PC-3 (cell line): ENCODE data around the gene ABCG1. TPM values are rescaled to one million over a fixed set of nuclear protein-coding genes. Genes with fewer than 3 reads are reported as not detected.

ENCODE experiments used
- ATAC-seq: fragments of 200-7000 bp; cut with Tn5 transposase; 2 replicates; pipeline ENCODE4 v1.9.1; 2020; ENCODE audit warnings: mild to moderate bottlenecking, moderate library complexity
- BruUV-seq: library from RNA; stranded (reverse); fragments of 400-500 nt; replicated peaks from 2 replicates; lab custom pipeline; 2021; lab: Mats Ljungman, UMichigan
- CTCF ChIA-PET: fragments of 300-600 bp; sonication (Branson Sonifier 250); formaldehyde crosslinking; loops from one replicate; lab custom pipeline; 2022; ENCODE audit warnings: antibody characterized with exemption; lab: Charles Lee
- POLR2A ChIA-PET: fragments of 300-600 bp; sonication (Branson Sonifier 250); formaldehyde crosslinking; loops from one replicate; lab custom pipeline; 2022; ENCODE audit warnings: antibody characterized with exemption; ENCODE audit not compliant: unreplicated experiment; lab: Charles Lee
- DNase-seq: peaks from one replicate; pipeline ENCODE4 v3.0.0-alpha.2; 2015
- H2AFZ ChIP-seq: fragments of 300-600 bp; sonication (generic); 2 replicates; pipeline ENCODE4 v1.6.0; 2016; ENCODE audit warnings: antibody characterized with exemption, low read length
- H3F3A ChIP-seq: fragments of 300-600 bp; sonication (generic); one replicate; pipeline ENCODE4 v1.6.0; 2017; ENCODE audit warnings: antibody characterized with exemption, low read length, control low read depth, mild to moderate bottlenecking; ENCODE audit not compliant: unreplicated experiment
- H3K27ac ChIP-seq: fragments of 300-600 bp; sonication (generic); 2 replicates; pipeline ENCODE4 v1.5.1; 2016; ENCODE audit warnings: mild to moderate bottlenecking, low read length
- H3K27me3 ChIP-seq: fragments of 300-600 bp; sonication (generic); 2 replicates; pipeline ENCODE4 v1.6.1; 2016; ENCODE audit warnings: low read length, mixed read lengths
- H3K36me3 ChIP-seq: fragments of 300-600 bp; sonication (generic); 2 replicates; pipeline ENCODE4 v1.6.1; 2016; ENCODE audit warnings: low read depth, mixed run types, low read length, mixed read lengths
- H3K4me1 ChIP-seq: fragments of 300-600 bp; sonication (generic); 2 replicates; pipeline ENCODE4 v1.5.1; 2016; ENCODE audit warnings: low read length; ENCODE audit not compliant: insufficient read depth
- H3K4me2 ChIP-seq: fragments of 300-600 bp; sonication (generic); 2 replicates; pipeline ENCODE4 v1.6.0; 2016; ENCODE audit warnings: low read length
- H3K4me3 ChIP-seq: fragments of 300-600 bp; sonication (generic); 2 replicates; pipeline ENCODE4 v1.5.1; 2016; ENCODE audit warnings: mild to moderate bottlenecking, low read length, mixed read lengths
- H3K79me2 ChIP-seq: fragments of 300-600 bp; sonication (generic); 2 replicates; pipeline ENCODE4 v1.6.1; 2017; ENCODE audit warnings: low read length, mixed read lengths
- H3K9ac ChIP-seq: fragments of 300-600 bp; sonication (generic); 2 replicates; pipeline ENCODE4 v1.6.0; 2016; ENCODE audit warnings: mild to moderate bottlenecking, low read length
- H3K9me2 ChIP-seq: fragments of 300-600 bp; sonication (generic); replicated peaks from 2 replicates; pipeline ENCODE4 v1.6.1; 2016; ENCODE audit warnings: mixed run types, low read length, mixed read lengths
- H3K9me3 ChIP-seq: fragments of 300-600 bp; sonication (generic); 2 replicates; pipeline ENCODE4 v1.6.1; 2016; ENCODE audit warnings: low read length, mixed read lengths
- H4K20me1 ChIP-seq: fragments of 300-600 bp; sonication (generic); 2 replicates; pipeline ENCODE4 v1.6.1; 2016; ENCODE audit warnings: low read length, mixed read lengths
- CTCF ChIP-seq: fragments of 300-600 bp; sonication (generic); conservative IDR thresholded peaks from 2 replicates; pipeline ENCODE4 v1.5.1; 2017; ENCODE audit warnings: antibody characterized with exemption, low read depth, mild to moderate bottlenecking, low read length
- EZH2 ChIP-seq: fragments of 300-600 bp; sonication (generic); IDR thresholded peaks from one replicate; pipeline ENCODE4 v1.6.1; 2017; ENCODE audit warnings: antibody characterized with exemption, mild to moderate bottlenecking, low read length; ENCODE audit not compliant: unreplicated experiment
- EZH2phosphoT487 ChIP-seq: fragments of 300-600 bp; sonication (generic); IDR thresholded peaks from 2 replicates; pipeline ENCODE4 v1.6.1; 2018; ENCODE audit warnings: mild to moderate bottlenecking, antibody characterized with exemption, low read length, borderline replicate concordance
- intact Hi-C: fragments of 100-400 bp; cut with micrococcal nuclease; formaldehyde crosslinking; loops from 2 replicates; pipeline ENCODE4 v1.9.0; 2023
- total RNA-seq: library from RNA; depleted of rRNA; stranded (reverse); fragments of >200 nt; gene quantifications from 2 replicates; pipeline ENCODE4 v1.2.3, GENCODE V29; 2014

Gene ABCG1
- total RNA-seq, 1 experiment from 2014 or later: 0.66 TPM

- no peaks in the 10 kb centered on the region for H3K79me2 ChIP-seq
- peaks cover 8% of the 10 kb centered on the region; the same call in 1 of the 2 replicates for H3K27me3 ChIP-seq
- no peak overlapping the region for H3K4me3 ChIP-seq
- H3F3A ChIP-seq: no peaks in the 10 kb centered on the region
- H3K27ac ChIP-seq: peak overlapping the region; percentile 6; the same call in 1 of the 2 replicates
- ATAC-seq (peak; percentile 81), DNase-seq (peak; percentile 77)
- H3K4me1 ChIP-seq: peaks cover 14% of the 10 kb centered on the region
- H3K4me2 ChIP-seq: no peak overlapping the region
- no peaks in the 10 kb centered on the region for H4K20me1 ChIP-seq
- no peaks in the 10 kb centered on the region for H3K9me2 ChIP-seq
- no peak overlapping the region for H2AFZ ChIP-seq
- TF ChIP-seq EZH2 (no peak), EZH2phosphoT487 (no peak), CTCF (no peak)
- BruUV-seq: no TSS peak
- no peaks in the 10 kb centered on the region for H3K36me3 ChIP-seq
- H3K9me3 ChIP-seq: no peaks in the 10 kb centered on the region
- ChIA-PET POLR2A (interaction anchor here (0.6 kb wide), 1 partner anchor 415 kb away, joined by 9 read pairs; no protein-coding TSS in a partner anchor), CTCF (no interaction called here)
- intact Hi-C loops: no loop called here
- no peak overlapping the region for H3K9ac ChIP-seq
Measured at GRCh38 chr21:42171091-42172053, 47.6 kb upstream of the ABCG1 start.

GRCh38 chr21:42172596-42173483 is 46.1 kb upstream of the ABCG1 start:
- H3K4me3 ChIP-seq: no peak overlapping the region
- H2AFZ ChIP-seq: no peak overlapping the region
- CTCF ChIA-PET: interaction anchor here (0.6 kb wide), 1 partner anchor 34 kb away, joined by 3 read pairs; no protein-coding TSS in a partner anchor
- no peak for TF ChIP-seq EZH2phosphoT487
- TF ChIP-seq EZH2: no peak
- no peak for TF ChIP-seq CTCF
- no peaks in the 10 kb centered on the region for H4K20me1 ChIP-seq
- H3K27ac ChIP-seq: no peak overlapping the region
- peaks cover 8% of the 10 kb centered on the region; the same call in 1 of the 2 replicates for H3K27me3 ChIP-seq
- no peaks in the 10 kb centered on the region for H3F3A ChIP-seq
- H3K9me3 ChIP-seq: no peaks in the 10 kb centered on the region
- no peak overlapping the region for H3K4me2 ChIP-seq
- POLR2A ChIA-PET: no interaction called here
- H3K4me1 ChIP-seq: peaks cover 14% of the 10 kb centered on the region
- H3K36me3 ChIP-seq: no peaks in the 10 kb centered on the region
- H3K9ac ChIP-seq: no peak overlapping the region
- no TSS peak for BruUV-seq
- no peak for DNase-seq
- H3K79me2 ChIP-seq: no peaks in the 10 kb centered on the region
- no peaks in the 10 kb centered on the region for H3K9me2 ChIP-seq
- ATAC-seq: no peak
- intact Hi-C loops: no loop called here
